BLaER1 (cell line): ENCODE data around the gene ABCB4.

Experiments
- H3K27ac ChIP-seq: shearing (Covaris generic); formaldehyde crosslinking; 2 replicates; pipeline ENCODE4 v1.8.1; 2022
- H3K27me3 ChIP-seq: shearing (Covaris generic); formaldehyde crosslinking; 2 replicates; pipeline ENCODE4 v1.8.1; 2022
- H3K36me3 ChIP-seq: shearing (Covaris generic); formaldehyde crosslinking; 2 replicates; pipeline ENCODE4 v1.8.1; 2022
- H3K4me1 ChIP-seq: shearing (Covaris generic); formaldehyde crosslinking; 2 replicates; pipeline ENCODE4 v1.8.1; 2022
- H3K4me2 ChIP-seq: shearing (Covaris generic); formaldehyde crosslinking; 2 replicates; pipeline ENCODE4 v1.8.1; 2022
- H3K4me3 ChIP-seq: shearing (Covaris generic); formaldehyde crosslinking; 2 replicates; pipeline ENCODE4 v1.8.1; 2022
- H3K9ac ChIP-seq: shearing (Covaris generic); formaldehyde crosslinking; 2 replicates; pipeline ENCODE4 v1.8.1; 2022
- H3K9me3 ChIP-seq: shearing (Covaris generic); formaldehyde crosslinking; 2 replicates; pipeline ENCODE4 v1.8.1; 2022
- H4K20me1 ChIP-seq: shearing (Covaris generic); formaldehyde crosslinking; 2 replicates; pipeline ENCODE4 v1.8.1; 2022
- Cebpa-rat ChIP-seq: shearing (Covaris generic); IDR thresholded peaks from 2 replicates; pipeline ENCODE4 v1.8.1; 2022

ABCB4 gene

GRCh38 chr7:87411186-87411585, 64.3 kb downstream of the ABCB4 start:
- no peak overlapping the region for H3K27ac ChIP-seq
- H3K4me3 ChIP-seq: no peak overlapping the region
- H3K9me3 ChIP-seq: no peaks in the 10 kb centered on the region
- H3K4me2 ChIP-seq: no peak overlapping the region
- H3K36me3 ChIP-seq: peaks cover 16% of the 10 kb centered on the region
- H3K9ac ChIP-seq: no peak overlapping the region
- H4K20me1 ChIP-seq: no peaks in the 10 kb centered on the region
- no peaks in the 10 kb centered on the region for H3K4me1 ChIP-seq
- TF ChIP-seq Cebpa-rat: no peak
- H3K27me3 ChIP-seq: no peaks in the 10 kb centered on the region

DNA sequence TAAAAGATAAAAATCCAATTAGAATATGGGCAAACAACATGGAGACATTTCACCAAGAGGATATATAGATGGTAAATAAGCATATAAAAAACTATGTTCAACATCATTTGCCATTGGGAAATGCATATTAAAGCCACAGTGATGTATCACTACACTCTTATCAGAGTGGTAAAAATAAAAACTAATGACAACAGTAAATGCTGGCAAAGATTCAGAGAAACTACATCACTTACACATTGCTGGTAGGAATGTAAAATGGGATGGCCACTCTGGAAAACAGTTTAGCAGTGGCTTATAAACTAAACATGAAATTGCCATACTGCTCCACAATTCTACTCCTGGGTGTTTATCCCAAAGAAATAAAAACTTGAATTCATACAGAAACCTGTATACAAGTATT, 70.8 kb downstream of the ABCB4 start:
- H3K4me2 ChIP-seq: no peak overlapping the region
- no peak overlapping the region for H3K9ac ChIP-seq
- H3K4me3 ChIP-seq: no peak overlapping the region
- no peaks in the 10 kb centered on the region for H3K9me3 ChIP-seq
- H3K36me3 ChIP-seq: peaks cover 47% of the 10 kb centered on the region
- H3K27ac ChIP-seq: no peak overlapping the region
- H4K20me1 ChIP-seq: no peaks in the 10 kb centered on the region
- TF ChIP-seq Cebpa-rat: no peak
- no peaks in the 10 kb centered on the region for H3K4me1 ChIP-seq
- no peaks in the 10 kb centered on the region for H3K27me3 ChIP-seq

- H3K9ac ChIP-seq: no peak overlapping the region
- peaks cover 42% of the 10 kb centered on the region for H3K36me3 ChIP-seq
These were observed 77.0 kb downstream of the ABCB4 start for GRCh38 chr7:87398446-87398845.

DNA sequence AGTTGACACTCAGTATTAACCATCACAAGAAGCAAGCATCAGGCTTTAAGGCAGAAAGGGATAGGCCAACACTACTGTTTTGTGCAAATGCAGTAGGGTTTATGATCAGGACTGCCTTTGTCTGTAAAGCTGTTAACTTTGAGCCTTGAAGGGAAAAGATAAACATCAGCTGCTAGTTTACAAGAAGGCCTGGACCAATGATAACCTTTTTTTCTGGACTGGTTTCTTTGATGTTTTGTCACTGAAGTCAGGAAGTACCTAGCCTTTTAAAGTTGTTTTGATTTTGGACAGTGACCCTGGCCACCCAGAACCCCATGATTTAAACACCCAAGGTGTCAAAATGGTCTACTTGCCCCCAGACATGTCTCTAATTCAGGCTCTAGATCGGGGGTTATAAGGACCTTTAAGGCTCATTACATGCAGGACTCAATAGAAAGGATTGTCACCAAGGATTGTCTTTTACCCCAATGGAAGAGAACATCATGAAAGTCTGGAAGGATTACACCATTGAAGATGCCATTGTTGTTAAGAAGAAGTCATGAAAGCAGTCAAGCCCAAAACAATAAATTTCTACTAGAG, 79.9 kb downstream of the ABCB4 start:
- H3K27ac ChIP-seq: no peak overlapping the region
- H3K27me3 ChIP-seq: no peaks in the 10 kb centered on the region
- no peak for TF ChIP-seq Cebpa-rat
- no peaks in the 10 kb centered on the region for H3K4me1 ChIP-seq
- H3K9ac ChIP-seq: no peak overlapping the region
- no peaks in the 10 kb centered on the region for H4K20me1 ChIP-seq
- peaks cover 11% of the 10 kb centered on the region; the same call in 1 of the 2 replicates for H3K9me3 ChIP-seq
- H3K4me2 ChIP-seq: no peak overlapping the region
- no peak overlapping the region for H3K4me3 ChIP-seq
- H3K36me3 ChIP-seq: peaks cover 26% of the 10 kb centered on the region

More at GRCh38 chr7:87398446-87398845, 77.0 kb downstream of the ABCB4 start:
- Histone ChIP-seq H3K27ac (no peak overlapping the region), H3K4me2 (no peak overlapping the region), H3K27me3 (no peaks in the 10 kb centered on the region), H4K20me1 (no peaks in the 10 kb centered on the region), H3K9me3 (peaks cover 11% of the 10 kb centered on the region; the same call in 1 of the 2 replicates), H3K4me1 (no peaks in the 10 kb centered on the region), H3K4me3 (no peak overlapping the region)
- no peak for TF ChIP-seq Cebpa-rat

GRCh38 chr7:87391020-87391701, 84.3 kb downstream of the ABCB4 start:
- Histone ChIP-seq H3K9me3 (peaks cover 11% of the 10 kb centered on the region; the same call in 1 of the 2 replicates), H4K20me1 (no peaks in the 10 kb centered on the region), H3K4me2 (no peak overlapping the region), H3K27ac (no peak overlapping the region), H3K27me3 (no peaks in the 10 kb centered on the region), H3K4me3 (no peak overlapping the region), H3K9ac (no peak overlapping the region), H3K4me1 (no peaks in the 10 kb centered on the region), H3K36me3 (peaks cover 29% of the 10 kb centered on the region)
- TF ChIP-seq Cebpa-rat: no peak

DNA sequence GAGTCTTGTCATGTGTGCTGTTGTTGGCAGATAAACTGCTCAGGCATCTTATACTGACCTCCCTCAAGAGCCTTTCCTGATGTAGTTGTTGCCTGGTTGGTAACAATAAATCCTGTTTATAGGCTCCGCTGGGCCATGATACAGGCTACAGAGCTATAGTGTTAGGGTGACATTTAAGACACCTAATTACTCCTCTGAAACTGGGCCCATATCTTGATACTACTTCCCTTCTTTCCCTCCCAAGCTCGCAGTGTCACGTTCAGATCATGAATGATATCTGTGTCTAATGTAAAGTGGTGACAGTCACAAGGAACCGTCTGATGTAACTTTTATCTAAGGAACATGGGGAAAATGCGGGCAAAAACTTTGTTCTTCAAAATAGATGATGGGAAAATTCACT, 94.6 kb downstream of the ABCB4 start:
- H3K27ac ChIP-seq: no peak overlapping the region
- H3K4me2 ChIP-seq: no peak overlapping the region
- no peaks in the 10 kb centered on the region for H3K4me1 ChIP-seq
- H4K20me1 ChIP-seq: no peaks in the 10 kb centered on the region
- peaks cover 8% of the 10 kb centered on the region; the same call in 1 of the 2 replicates for H3K9me3 ChIP-seq
- no peak for TF ChIP-seq Cebpa-rat
- peaks cover 3% of the 10 kb centered on the region; the same call in 1 of the 2 replicates for H3K36me3 ChIP-seq
- H3K9ac ChIP-seq: no peak overlapping the region
- no peak overlapping the region for H3K4me3 ChIP-seq
- H3K27me3 ChIP-seq: no peaks in the 10 kb centered on the region

GRCh38 chr7:87375662-87376435, 99.6 kb downstream of the ABCB4 start:
- Histone ChIP-seq H3K4me1 (no peaks in the 10 kb centered on the region), H3K4me3 (no peak overlapping the region), H3K27me3 (no peaks in the 10 kb centered on the region), H3K4me2 (no peak overlapping the region), H3K27ac (no peak overlapping the region), H4K20me1 (no peaks in the 10 kb centered on the region), H3K9me3 (no peaks in the 10 kb centered on the region), H3K36me3 (no peaks in the 10 kb centered on the region), H3K9ac (no peak overlapping the region)
- TF ChIP-seq Cebpa-rat: no peak

DNA sequence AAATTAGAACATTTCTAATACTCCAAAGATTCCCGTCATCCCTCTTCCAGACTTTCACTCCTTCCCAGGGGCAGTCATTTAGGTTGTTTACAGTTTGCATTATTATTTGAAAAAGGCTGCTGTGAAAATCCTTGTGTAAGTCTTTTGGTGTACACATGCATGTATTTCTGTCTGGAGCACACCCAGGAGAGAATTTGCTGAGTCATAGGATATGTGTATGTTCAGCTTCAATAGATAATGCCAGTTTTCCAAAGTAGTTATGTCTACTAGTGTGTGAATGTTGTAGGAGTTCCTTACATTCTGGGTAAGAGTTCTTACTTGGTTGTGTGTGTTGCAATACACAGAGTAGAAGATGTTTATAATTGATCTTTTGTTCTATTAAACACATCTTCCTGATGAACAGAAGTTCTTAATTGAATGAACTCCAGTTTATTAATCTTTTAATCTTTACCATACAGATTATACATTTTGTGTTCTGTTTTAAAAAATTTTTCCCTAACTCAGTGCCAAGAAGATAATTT, 104.8 kb downstream of the ABCB4 start:
- Histone ChIP-seq H4K20me1 (no peaks in the 10 kb centered on the region), H3K4me1 (no peaks in the 10 kb centered on the region), H3K4me2 (no peak overlapping the region), H3K9me3 (no peaks in the 10 kb centered on the region), H3K36me3 (no peaks in the 10 kb centered on the region), H3K9ac (no peak overlapping the region), H3K4me3 (no peak overlapping the region), H3K27me3 (no peaks in the 10 kb centered on the region), H3K27ac (no peak overlapping the region)
- no peak for TF ChIP-seq Cebpa-rat

DNA sequence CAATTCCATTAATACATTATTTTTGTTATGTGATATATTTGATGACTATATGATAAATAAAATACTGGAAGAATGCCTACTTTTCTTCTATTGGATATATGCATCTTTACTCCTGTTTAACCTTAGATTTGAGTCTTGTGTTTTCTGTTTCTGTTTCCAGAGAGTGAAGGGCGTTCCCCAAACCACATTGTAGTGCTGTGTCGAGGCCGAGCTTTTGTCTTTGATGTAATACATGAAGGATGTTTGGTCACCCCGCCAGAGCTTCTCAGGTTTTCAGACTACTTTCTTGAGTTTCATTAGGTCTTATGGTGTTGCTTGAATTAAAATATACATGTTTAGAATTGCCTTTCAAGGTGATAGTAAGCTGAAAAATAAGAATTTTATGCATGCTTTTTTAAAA, 106.3 kb downstream of the ABCB4 start:
- 0 out of 2 replicates have a peak, but pooled peaks cover 3% of the 10 kb centered on the region for H3K36me3 ChIP-seq
- no peaks in the 10 kb centered on the region for H3K27me3 ChIP-seq
- H3K27ac ChIP-seq: no peak overlapping the region
- H3K4me2 ChIP-seq: no peak overlapping the region
- TF ChIP-seq Cebpa-rat: no peak
- H3K9me3 ChIP-seq: no peaks in the 10 kb centered on the region
- no peaks in the 10 kb centered on the region for H4K20me1 ChIP-seq
- no peak overlapping the region for H3K9ac ChIP-seq
- no peak overlapping the region for H3K4me3 ChIP-seq
- H3K4me1 ChIP-seq: no peaks in the 10 kb centered on the region

DNA sequence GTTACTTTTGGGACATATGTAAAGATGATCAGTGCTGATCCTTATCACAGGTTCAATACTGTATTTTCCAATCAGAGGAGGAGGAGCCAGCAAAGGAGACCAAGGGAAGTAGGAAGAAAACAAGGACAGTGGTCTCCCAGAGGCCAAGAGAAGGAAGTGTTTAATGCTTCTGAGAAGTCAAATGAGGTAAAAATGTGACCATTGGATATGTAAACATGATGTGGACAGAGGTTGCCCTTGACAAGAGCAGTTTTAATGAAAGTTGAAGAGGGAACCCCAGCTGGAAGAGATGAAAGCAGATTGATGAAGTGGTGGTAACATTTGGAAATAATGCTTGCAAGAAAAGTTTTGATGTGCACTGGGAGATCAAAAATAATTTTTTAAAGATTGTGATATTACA, 111.2 kb downstream of the ABCB4 start:
- H3K27me3 ChIP-seq: no peaks in the 10 kb centered on the region
- TF ChIP-seq Cebpa-rat: no peak
- no peaks in the 10 kb centered on the region for H3K4me1 ChIP-seq
- H3K9ac ChIP-seq: no peak overlapping the region
- H3K9me3 ChIP-seq: no peaks in the 10 kb centered on the region
- no peaks in the 10 kb centered on the region for H4K20me1 ChIP-seq
- H3K27ac ChIP-seq: no peak overlapping the region
- 0 out of 2 replicates have a peak, but pooled peaks cover 3% of the 10 kb centered on the region for H3K36me3 ChIP-seq
- H3K4me2 ChIP-seq: no peak overlapping the region
- H3K4me3 ChIP-seq: no peak overlapping the region
